Smooth muscle cell of the pulmonary artery (primary cell): ENCODE measurements around the gene EPOP. TPM values are rescaled to one million over a fixed set of nuclear protein-coding genes. Genes with fewer than 3 reads are reported as not detected.

Experiments used
- total RNA-seq: library from RNA; depleted of rRNA; stranded (reverse); fragments of >200 nt; gene quantifications from 2 replicates; pipeline ENCODE4 v1.2.3, GENCODE V29; 2014

The EPOP gene
- total RNA-seq = 0.72 and 2.0 TPM in 2 replicates

DNA sequence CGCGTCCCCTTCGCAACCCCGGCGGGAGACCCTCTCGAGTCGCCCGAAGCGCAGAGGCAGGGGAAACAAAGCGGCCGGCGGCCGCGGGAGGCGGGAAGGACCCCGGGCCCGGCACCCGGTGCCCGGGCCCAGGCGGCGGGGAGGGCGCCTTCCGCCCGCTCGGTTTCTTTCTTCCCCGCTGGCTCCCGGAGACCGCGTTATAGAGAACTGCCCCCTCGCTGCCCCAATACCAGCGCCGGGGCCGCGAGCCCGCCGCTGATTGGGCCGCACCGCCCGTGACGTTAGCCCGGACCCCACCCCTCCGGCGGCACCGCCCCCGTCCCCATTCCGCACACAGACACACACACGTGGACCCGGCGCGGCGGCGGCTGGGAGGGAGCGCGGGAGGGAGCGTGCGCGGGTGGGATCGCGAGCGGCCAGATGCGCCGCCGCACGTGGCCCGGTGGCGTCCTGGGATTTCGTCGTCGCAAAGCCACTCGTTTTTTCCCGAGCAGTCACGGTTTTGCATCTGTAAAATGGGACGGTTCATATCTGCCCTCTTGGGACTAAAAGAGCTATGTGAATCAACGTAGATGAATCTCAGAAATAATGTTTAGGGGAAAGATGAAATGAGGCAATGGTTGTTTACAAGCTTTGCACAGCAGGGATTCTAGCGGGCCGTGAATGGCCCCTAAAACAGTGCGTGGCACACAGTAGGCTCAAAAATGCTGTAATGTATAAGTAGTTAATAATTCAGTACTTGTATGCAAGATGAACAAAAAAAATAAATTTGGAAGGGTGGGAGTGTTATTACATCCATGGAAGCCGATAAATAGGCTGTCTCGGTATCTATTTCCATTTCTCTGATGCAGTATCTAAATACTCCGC, at the start of gene EPOP:
TSS of gene EPOP (minus strand) at position 209 of the 867 bp plus-strand sequence. CDS start 462 bp downstream, outside the sequence.

DNA sequence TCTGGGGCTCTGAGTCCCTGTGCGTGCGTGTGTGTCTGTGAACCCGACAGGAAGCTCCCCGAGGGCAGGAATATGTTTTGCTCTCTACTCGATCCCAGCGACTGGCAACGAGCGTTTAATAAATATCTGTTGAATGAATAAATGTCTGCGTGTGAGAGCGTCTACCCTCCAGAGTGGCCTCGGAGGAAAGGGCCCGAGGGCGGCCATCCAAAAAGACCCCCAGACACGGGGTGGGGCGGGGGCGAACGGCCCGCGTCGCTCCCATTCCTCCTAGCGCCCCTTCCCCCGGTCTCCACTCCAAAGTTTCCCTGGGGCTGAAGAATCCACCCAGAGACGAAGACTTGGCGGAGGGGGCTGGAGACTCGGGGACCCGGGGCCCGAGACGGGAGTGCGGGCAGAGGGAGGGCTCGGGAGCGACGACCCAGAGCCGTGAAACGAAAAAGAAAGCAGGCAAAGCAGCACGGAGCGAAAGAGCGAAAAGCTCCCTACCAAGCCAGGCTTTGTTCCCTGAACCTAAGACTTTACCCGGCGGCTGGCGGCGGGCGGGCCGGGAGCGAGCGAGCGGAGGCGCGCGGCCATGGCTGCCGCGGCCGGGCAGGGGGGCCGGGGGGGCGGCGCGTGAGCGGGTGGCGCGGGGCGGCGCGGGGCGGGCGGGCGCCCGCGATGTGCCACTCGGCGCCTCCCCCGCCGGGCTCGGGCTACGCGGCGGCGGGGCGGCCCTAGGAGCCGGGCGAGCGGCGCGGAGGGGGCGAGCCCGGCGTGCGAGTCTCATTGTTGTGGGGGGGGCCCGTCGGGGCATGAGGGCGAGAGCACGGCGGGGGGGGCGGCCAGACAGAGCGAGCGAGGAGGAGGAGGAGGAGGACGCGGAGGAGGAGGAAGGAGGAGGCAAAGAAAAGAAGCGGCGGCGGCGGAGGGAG, 30.1 kb upstream of the EPOP start, which contains the start of gene MLLT6:
TSS of gene MLLT6 (plus strand) at position 668 of the 917 bp plus-strand sequence. CDS start 360 bp downstream, outside the sequence.

Other genes with a start within 250 kb of the EPOP start
- 40.1 and 95.5 TPM in 2 replicates for gene ARHGAP23, start 246.5 kb downstream of the EPOP start, total RNA-seq
- gene SRCIN1, start 69.0 kb downstream of the EPOP start, total RNA-seq = 0.07 TPM in 1 of 2 replicates, not detected in the other
- gene MLLT6, start 30.3 kb upstream of the EPOP start, total RNA-seq = 30.4 and 34.5 TPM in 2 replicates
- gene CISD3, start 55.4 kb upstream of the EPOP start, total RNA-seq = 3.5 and 5.1 TPM in 2 replicates
- 8.4 and 12.3 TPM in 2 replicates for gene PCGF2, start 73.4 kb upstream of the EPOP start, total RNA-seq
- gene PSMB3, start 77.8 kb upstream of the EPOP start, total RNA-seq = 145 and 162 TPM in 2 replicates
- 63.6 and 71.2 TPM in 2 replicates for gene PIP4K2B, start 124.6 kb upstream of the EPOP start, total RNA-seq
- gene CWC25, start 150.4 kb upstream of the EPOP start, total RNA-seq = 7.6 and 8.1 TPM in 2 replicates
- 803 and 935 TPM in 2 replicates for gene RPL23, start 178.8 kb upstream of the EPOP start, total RNA-seq
- gene LASP1, start 195.1 kb upstream of the EPOP start, total RNA-seq = 163 and 215 TPM in 2 replicates